ENCODE measurements around the gene RASGRP4.
"Not testable (repeated sequence)": the region's sequence is repeated elsewhere in the genome, so short reads cannot be mapped to it uniquely, and the experiment has no call there.

Gene RASGRP4

GRCh38 chr19:38370299-38370698 is 55.7 kb downstream of the RASGRP4 start:
- DNase-seq (ENCODE audit: low spot score), result no peak

DNA sequence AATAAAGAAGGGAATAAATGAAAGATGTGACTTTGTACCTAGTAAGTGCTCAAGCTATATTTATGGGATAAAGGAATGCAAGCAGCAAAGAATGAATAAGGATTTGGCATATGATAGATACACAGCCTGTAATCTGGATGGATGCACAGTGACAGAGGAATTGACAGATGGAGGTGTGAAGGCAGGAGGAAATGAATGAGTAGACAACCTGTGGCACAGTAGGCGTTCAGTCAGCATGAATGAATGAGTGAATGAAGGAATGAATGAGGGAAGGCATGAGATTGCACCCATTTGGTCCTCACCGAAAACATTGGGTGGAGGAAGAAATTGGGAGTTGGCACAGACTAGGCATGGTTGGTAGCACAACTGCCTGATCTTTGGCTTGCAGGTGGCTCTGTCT is 56.4 kb downstream of the RASGRP4 start:
- no peak for DNase-seq (ENCODE audit: low spot score)

GRCh38 chr19:38367041-38367440 is 59.0 kb downstream of the RASGRP4 start:
- DNase-seq (ENCODE audit: low spot score), result no peak

- DNase-seq (ENCODE audit: low spot score), result not testable (repeated sequence)
These were observed 62.9 kb downstream of the RASGRP4 start for GRCh38 chr19:38362946-38363688.

DNA sequence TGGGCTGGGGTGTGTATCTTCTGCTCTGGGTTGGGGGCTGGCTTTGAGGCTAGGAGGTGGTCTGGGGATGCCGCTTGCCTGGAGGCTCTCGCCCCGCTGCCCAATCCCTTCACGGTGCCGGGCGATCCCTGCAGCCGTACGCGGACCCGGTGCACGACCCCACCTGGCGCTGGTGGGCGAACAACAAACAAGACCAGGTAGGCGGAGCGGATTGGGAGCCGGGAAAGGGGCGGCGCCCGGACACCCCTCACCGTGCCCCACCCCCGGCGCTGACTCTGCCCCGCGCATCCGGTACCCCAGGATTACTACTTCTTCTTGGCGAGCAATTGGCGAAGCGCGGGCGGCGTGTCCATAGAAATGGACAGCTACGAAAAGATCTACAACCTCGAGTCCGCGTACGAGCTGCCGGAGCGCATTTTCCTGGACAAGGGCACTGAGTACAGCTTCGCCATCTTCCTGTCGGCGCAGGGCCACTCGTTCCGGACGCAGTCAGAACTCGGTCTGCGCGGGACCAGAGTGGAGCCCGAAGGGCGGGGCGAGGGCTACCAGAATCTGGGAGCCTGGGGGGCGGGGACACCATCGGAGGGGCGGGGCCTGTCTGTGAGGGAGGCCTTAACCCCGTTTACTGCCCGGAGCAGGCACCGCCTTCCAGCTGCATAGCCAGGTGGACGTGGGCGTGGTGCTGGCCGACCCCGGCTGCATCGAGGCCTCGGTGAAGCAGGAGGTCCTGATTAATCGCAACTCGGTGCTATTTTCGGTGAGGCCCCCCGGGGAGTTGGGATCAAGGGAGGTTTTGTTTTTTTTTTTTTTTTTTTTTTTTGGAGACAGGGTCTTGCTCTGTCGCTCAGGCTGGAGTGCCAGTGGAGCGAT is 63.7 kb downstream of the RASGRP4 start:
- DNase-seq (ENCODE audit: low spot score), result peak; percentile 52

DNA sequence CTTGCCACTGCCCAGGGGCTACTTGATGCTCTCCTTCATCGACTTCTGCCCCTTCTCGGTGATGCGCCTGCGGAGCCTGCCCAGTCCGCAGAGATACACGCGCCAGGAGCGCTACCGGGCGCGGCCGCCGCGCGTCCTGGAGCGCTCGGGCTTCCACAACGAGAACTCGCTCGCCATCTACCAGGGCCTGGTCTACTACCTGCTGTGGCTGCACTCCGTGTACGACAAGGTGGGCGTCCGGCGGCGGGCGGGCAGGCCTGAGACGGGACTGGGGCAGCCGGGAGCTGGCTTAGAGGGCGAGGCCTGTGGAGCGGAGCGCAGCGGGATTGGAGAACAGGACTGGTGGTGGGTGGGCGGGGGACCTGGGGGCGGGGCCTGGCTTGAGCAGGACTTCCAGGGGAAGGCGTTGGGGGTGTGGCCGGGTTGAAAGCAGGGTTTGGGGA is 64.4 kb downstream of the RASGRP4 start:
- DNase-seq (ENCODE audit: low spot score), result peak; percentile 75

- DNase-seq (ENCODE audit: low spot score), result no peak
These were observed 65.0 kb downstream of the RASGRP4 start for GRCh38 chr19:38360839-38361631.

GRCh38 chr19:38360351-38360750 is 65.7 kb downstream of the RASGRP4 start:
- no peak for DNase-seq (ENCODE audit: low spot score)

- no peak for DNase-seq (ENCODE audit: low spot score)
These were observed 66.6 kb downstream of the RASGRP4 start for GRCh38 chr19:38359242-38360021.
